Breast epithelium (tissue), 3 donors: ENCODE results near the gene DFFB.

Source experiments
- CTCF ChIP-seq, 3 donors: fragments of 450-650 bp; IDR thresholded peaks; one replicate each; pipeline ENCODE4 v1.5.1; 2016 to 2017; ENCODE audit warnings: antibody characterized with exemption in 3 of 3, mild to moderate bottlenecking in 3 of 3, moderate library complexity in 3 of 3
- POLR2A ChIP-seq: fragments of 450-650 bp; IDR thresholded peaks from one replicate; pipeline ENCODE4 v1.6.1; 2016; ENCODE audit warnings: antibody characterized with exemption, mild to moderate bottlenecking, moderate library complexity

- TF ChIP-seq CTCF (IDR thresholded peaks at IDR 0.05), result no peak
- TF ChIP-seq POLR2A, result no peak
Observed at GRCh38 chr1:3885611-3886010, 28.3 kb downstream of the DFFB start.
